ENCODE data around the gene GALR1.
"Not testable (repeated sequence)": the region's sequence is repeated elsewhere in the genome, so short reads cannot be mapped to it uniquely, and the experiment has no call there.

GALR1 gene

GRCh38 chr18:77223653-77224052 is 26.0 kb upstream of the GALR1 start:
- no peak overlapping the region for H3K4me3 Mint-ChIP-seq
- H3K36me3 Mint-ChIP-seq (ENCODE audit: low read depth), result no peaks in the 10 kb centered on the region
- H3K27me3 Mint-ChIP-seq, result peaks cover 10% of the 10 kb centered on the region
- H3K27ac Mint-ChIP-seq, result peak overlapping the region; percentile 94
- DNase-seq, result no peak
- H3K9me3 Mint-ChIP-seq, result no peaks in the 10 kb centered on the region
- H3K4me1 Mint-ChIP-seq (ENCODE audit: low read depth), result peaks cover 19% of the 10 kb centered on the region

GRCh38 chr18:77230645-77231044 is 19.0 kb upstream of the GALR1 start:
- Mint-ChIP-seq H3K36me3 (ENCODE audit: low read depth) (no peaks in the 10 kb centered on the region), H3K27ac (no peak overlapping the region), H3K9me3 (no peaks in the 10 kb centered on the region), H3K27me3 (peaks cover 38% of the 10 kb centered on the region), H3K4me3 (no peak overlapping the region), H3K4me1 (ENCODE audit: low read depth) (no peaks in the 10 kb centered on the region)
- no peak for DNase-seq

GRCh38 chr18:77234504-77235365 is 14.9 kb upstream of the GALR1 start:
- Mint-ChIP-seq H3K4me3 (no peak overlapping the region), H3K4me1 (ENCODE audit: low read depth) (no peaks in the 10 kb centered on the region), H3K27ac (no peak overlapping the region), H3K27me3 (peaks cover 33% of the 10 kb centered on the region), H3K36me3 (ENCODE audit: low read depth) (peaks cover 13% of the 10 kb centered on the region), H3K9me3 (peaks cover 17% of the 10 kb centered on the region)
- no peak for DNase-seq

- not testable (repeated sequence) for H3K4me3 Mint-ChIP-seq; H3K4me1 Mint-ChIP-seq (ENCODE audit: low read depth); DNase-seq; H3K27ac Mint-ChIP-seq
- Mint-ChIP-seq H3K36me3 (ENCODE audit: low read depth) (peaks cover 14% of the 10 kb centered on the region), H3K9me3 (peaks cover 22% of the 10 kb centered on the region), H3K27me3 (peaks cover 19% of the 10 kb centered on the region)
Observed at GRCh38 chr18:77239285-77239684, 10.4 kb upstream of the GALR1 start.

- H3K4me3 Mint-ChIP-seq, result peak overlapping the region; percentile 71
- H3K9me3 Mint-ChIP-seq, result peaks cover 4% of the 10 kb centered on the region
- H3K27ac Mint-ChIP-seq, result no peak overlapping the region
- DNase-seq, result no peak
- H3K36me3 Mint-ChIP-seq (ENCODE audit: low read depth), result no peaks in the 10 kb centered on the region
- H3K27me3 Mint-ChIP-seq, result peaks cover 75% of the 10 kb centered on the region
- peaks cover 18% of the 10 kb centered on the region for H3K4me1 Mint-ChIP-seq (ENCODE audit: low read depth)
Observed at GRCh38 chr18:77248873-77249568, 627 bp upstream of the GALR1 start.

- Mint-ChIP-seq H3K4me1 (ENCODE audit: low read depth) (peaks cover 18% of the 10 kb centered on the region), H3K27me3 (peaks cover 78% of the 10 kb centered on the region), H3K36me3 (ENCODE audit: low read depth) (no peaks in the 10 kb centered on the region), H3K27ac (peak overlapping the region; percentile 56), H3K9me3 (peaks cover 4% of the 10 kb centered on the region), H3K4me3 (peak overlapping the region; percentile 56)
- DNase-seq, result peak; percentile 34
Observed at GRCh38 chr18:77250501-77250925, 865 bp downstream of the GALR1 start.

- peak overlapping the region; percentile 56 for H3K4me3 Mint-ChIP-seq
- H3K4me1 Mint-ChIP-seq (ENCODE audit: low read depth), result peaks cover 18% of the 10 kb centered on the region
- peak overlapping the region; percentile 56 for H3K27ac Mint-ChIP-seq
- DNase-seq, result peak; percentile 38
- H3K9me3 Mint-ChIP-seq, result peaks cover 4% of the 10 kb centered on the region
- no peaks in the 10 kb centered on the region for H3K36me3 Mint-ChIP-seq (ENCODE audit: low read depth)
- H3K27me3 Mint-ChIP-seq, result peaks cover 81% of the 10 kb centered on the region
Observed at GRCh38 chr18:77250926-77251729, 1.5 kb downstream of the GALR1 start.

- Mint-ChIP-seq H3K4me3 (no peak overlapping the region), H3K4me1 (ENCODE audit: low read depth) (peaks cover 18% of the 10 kb centered on the region), H3K27ac (no peak overlapping the region), H3K36me3 (ENCODE audit: low read depth) (no peaks in the 10 kb centered on the region), H3K27me3 (peaks cover 82% of the 10 kb centered on the region), H3K9me3 (peaks cover 4% of the 10 kb centered on the region)
- DNase-seq, result no peak
Observed at GRCh38 chr18:77251730-77252050, 2.0 kb downstream of the GALR1 start.

GRCh38 chr18:77254711-77255405 is 5.2 kb downstream of the GALR1 start:
- Mint-ChIP-seq H3K27me3 (peaks cover 64% of the 10 kb centered on the region), H3K36me3 (ENCODE audit: low read depth) (no peaks in the 10 kb centered on the region), H3K27ac (no peak overlapping the region), H3K4me3 (no peak overlapping the region), H3K4me1 (ENCODE audit: low read depth) (peaks cover 6% of the 10 kb centered on the region), H3K9me3 (no peaks in the 10 kb centered on the region)
- no peak for DNase-seq

- Mint-ChIP-seq H3K27ac (no peak overlapping the region), H3K27me3 (peaks cover 61% of the 10 kb centered on the region), H3K36me3 (ENCODE audit: low read depth) (no peaks in the 10 kb centered on the region), H3K4me1 (ENCODE audit: low read depth) (peaks cover 5% of the 10 kb centered on the region), H3K4me3 (no peak overlapping the region), H3K9me3 (no peaks in the 10 kb centered on the region)
- DNase-seq, result no peak
Observed at GRCh38 chr18:77255426-77256105, 5.9 kb downstream of the GALR1 start.

- Mint-ChIP-seq H3K36me3 (ENCODE audit: low read depth) (no peaks in the 10 kb centered on the region), H3K4me1 (ENCODE audit: low read depth) (no peaks in the 10 kb centered on the region), H3K27ac (no peak overlapping the region), H3K4me3 (no peak overlapping the region), H3K9me3 (peaks cover 16% of the 10 kb centered on the region), H3K27me3 (peaks cover 32% of the 10 kb centered on the region)
- DNase-seq, result no peak
Observed at GRCh38 chr18:77262643-77263465, 13.2 kb downstream of the GALR1 start.

- no peaks in the 10 kb centered on the region for H3K36me3 Mint-ChIP-seq (ENCODE audit: low read depth)
- no peak for DNase-seq
Observed at GRCh38 chr18:77263466-77263763, 13.8 kb downstream of the GALR1 start.

GRCh38 chr18:77267969-77268368 is 18.3 kb downstream of the GALR1 start:
- no peak for DNase-seq
- H3K4me1 Mint-ChIP-seq (ENCODE audit: low read depth), result no peaks in the 10 kb centered on the region
- H3K4me3 Mint-ChIP-seq, result no peak overlapping the region
- no peak overlapping the region for H3K27ac Mint-ChIP-seq
- H3K9me3 Mint-ChIP-seq, result peaks cover 16% of the 10 kb centered on the region
- H3K36me3 Mint-ChIP-seq (ENCODE audit: low read depth), result no peaks in the 10 kb centered on the region
- peaks cover 46% of the 10 kb centered on the region for H3K27me3 Mint-ChIP-seq

More at GRCh38 chr18:77263466-77263763, 13.8 kb downstream of the GALR1 start:
- no peaks in the 10 kb centered on the region for H3K4me1 Mint-ChIP-seq (ENCODE audit: low read depth)
- H3K27ac Mint-ChIP-seq, result no peak overlapping the region
- H3K4me3 Mint-ChIP-seq, result no peak overlapping the region
- peaks cover 16% of the 10 kb centered on the region for H3K9me3 Mint-ChIP-seq
- peaks cover 31% of the 10 kb centered on the region for H3K27me3 Mint-ChIP-seq
